SJCRH30 (cell line): Measurements from ENCODE around the gene USP10. TPM values are rescaled to one million over a fixed set of nuclear protein-coding genes. Genes with fewer than 3 reads are reported as not detected.
A peak's percentile ranks its signal among the peaks of the same experiment; 100 is the strongest.

Source experiments
- DNase-seq, 2 experiments: peaks; one replicate each; pipeline ENCODE4 v3.0.0-alpha.2; 2015 to 2020
- H3K27ac ChIP-seq: fragments of 250-450 bp; sonication (Bioruptor Pico); 2 replicates; pipeline ENCODE4 v1.5.1; 2020; ENCODE audit warnings: mild to moderate bottlenecking, moderate library complexity
- H3K27me3 ChIP-seq: fragments of 250-450 bp; sonication (Bioruptor Pico); 2 replicates; pipeline ENCODE4 v1.5.1; 2020; ENCODE audit warnings: mild to moderate bottlenecking, moderate library complexity
- H3K36me3 ChIP-seq: fragments of 250-450 bp; sonication (Bioruptor Pico); 2 replicates; pipeline ENCODE4 v1.5.1; 2020; ENCODE audit warnings: mild to moderate bottlenecking, moderate library complexity
- H3K4me1 ChIP-seq: fragments of 250-450 bp; sonication (Bioruptor Pico); 2 replicates; pipeline ENCODE4 v1.5.1; 2020; ENCODE audit warnings: mild to moderate bottlenecking, moderate library complexity
- H3K4me3 ChIP-seq: fragments of 250-450 bp; sonication (Bioruptor Pico); 2 replicates; pipeline ENCODE4 v1.5.1; 2020; ENCODE audit warnings: mild to moderate bottlenecking, moderate library complexity
- H3K9me3 ChIP-seq: fragments of 250-450 bp; sonication (Bioruptor Pico); replicated peaks from 2 replicates; pipeline ENCODE4 v1.5.1; 2020; ENCODE audit warnings: mild to moderate bottlenecking, moderate library complexity
- total RNA-seq: library from RNA; depleted of rRNA; stranded (reverse); fragments of >200 nt; shearing (Covaris generic); gene quantifications from 2 replicates; pipeline ENCODE4 v1.2.3, GENCODE V29; 2014

The USP10 gene
- total RNA-seq, 1 experiment from 2014 or later, result 68.3 TPM

DNA sequence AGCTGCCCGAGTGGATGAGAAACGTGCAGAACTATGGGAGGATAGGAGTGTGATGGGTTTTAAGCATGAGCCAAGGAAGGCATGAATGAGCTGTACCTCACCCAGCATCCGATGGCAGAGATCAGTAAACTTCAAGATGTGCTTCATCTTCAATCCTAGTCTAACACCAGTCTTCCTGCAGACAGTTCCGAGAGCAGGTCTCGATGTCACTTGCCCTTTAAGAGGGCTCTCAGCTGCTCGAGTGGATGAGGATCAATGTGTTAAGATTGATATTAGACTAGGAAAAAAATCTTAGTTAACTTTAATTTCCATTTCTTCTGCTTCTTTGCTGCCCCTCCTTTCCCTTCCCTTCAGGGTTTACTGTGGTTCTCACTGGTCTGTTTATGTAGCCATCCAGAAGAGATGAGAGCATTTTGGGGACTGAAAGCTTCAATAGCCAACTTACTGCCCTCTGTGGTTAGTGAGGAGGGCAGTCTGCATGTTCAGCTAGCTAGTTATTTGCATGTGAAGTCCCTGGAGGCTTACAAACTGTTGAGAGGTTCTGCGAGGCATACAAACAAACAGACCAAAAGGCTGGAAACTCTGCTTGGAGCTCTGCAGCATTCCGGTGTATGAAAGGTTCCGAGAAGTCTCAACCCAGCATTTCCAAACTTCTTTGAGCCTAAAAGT is 36.2 kb upstream of the USP10 start:
- no peak for DNase-seq
- H3K27ac ChIP-seq, result no peak overlapping the region
- no peak overlapping the region for H3K4me3 ChIP-seq
- no peaks in the 10 kb centered on the region for H3K4me1 ChIP-seq
- H3K36me3 ChIP-seq, result no peaks in the 10 kb centered on the region
- H3K27me3 ChIP-seq, result no peaks in the 10 kb centered on the region
- H3K9me3 ChIP-seq, result no peaks in the 10 kb centered on the region

- Histone ChIP-seq H3K27me3 (no peaks in the 10 kb centered on the region), H3K4me1 (no peaks in the 10 kb centered on the region), H3K9me3 (no peaks in the 10 kb centered on the region), H3K4me3 (no peak overlapping the region), H3K36me3 (no peaks in the 10 kb centered on the region), H3K27ac (no peak overlapping the region)
- no peak for DNase-seq
These were observed 34.4 kb upstream of the USP10 start for GRCh38 chr16:84665359-84665758.

GRCh38 chr16:84665843-84666242 is 34.0 kb upstream of the USP10 start:
- H3K9me3 ChIP-seq, result no peaks in the 10 kb centered on the region
- H3K27me3 ChIP-seq, result no peaks in the 10 kb centered on the region
- no peaks in the 10 kb centered on the region for H3K4me1 ChIP-seq
- no peak for DNase-seq
- no peak overlapping the region for H3K27ac ChIP-seq
- no peaks in the 10 kb centered on the region for H3K36me3 ChIP-seq
- no peak overlapping the region for H3K4me3 ChIP-seq

DNA sequence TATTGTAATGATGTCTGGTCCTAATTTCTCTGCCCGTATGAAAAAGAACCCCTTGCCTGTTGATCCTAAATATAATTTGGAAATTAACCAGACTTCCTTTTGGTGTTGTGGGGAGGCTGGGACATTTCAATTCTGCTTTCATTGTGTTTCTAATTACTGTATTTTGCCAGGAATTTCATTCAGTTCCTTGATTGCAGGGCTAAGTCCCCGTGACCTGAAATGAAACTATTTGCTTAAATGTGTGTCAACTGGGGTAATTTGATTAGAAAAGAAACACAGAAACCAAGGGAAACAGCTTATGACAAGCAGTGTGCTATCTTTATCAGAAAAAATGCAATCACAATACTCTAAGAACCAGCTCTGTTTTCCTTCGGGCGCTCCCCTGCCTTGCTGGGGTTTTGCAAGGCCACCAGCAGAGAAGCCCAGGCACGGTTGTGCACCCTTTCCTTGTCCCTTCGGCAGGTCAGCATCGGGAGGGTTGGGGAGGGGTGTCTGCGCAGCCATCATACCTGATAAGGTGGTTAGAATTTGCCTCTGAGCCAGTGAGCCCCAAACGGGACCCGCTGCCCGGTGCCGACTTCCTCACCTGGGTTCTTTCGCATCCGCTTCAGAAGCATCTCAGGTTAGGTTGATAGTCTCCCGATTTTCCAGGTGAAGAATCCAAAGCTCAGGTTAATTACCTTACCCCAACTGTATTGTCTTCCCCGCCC is 32.0 kb upstream of the USP10 start:
- no peaks in the 10 kb centered on the region for H3K27me3 ChIP-seq
- H3K4me1 ChIP-seq, result no peaks in the 10 kb centered on the region
- no peak overlapping the region for H3K4me3 ChIP-seq
- no peaks in the 10 kb centered on the region for H3K9me3 ChIP-seq
- H3K27ac ChIP-seq, result no peak overlapping the region
- H3K36me3 ChIP-seq, result no peaks in the 10 kb centered on the region
- DNase-seq, result no peak

- Histone ChIP-seq H3K27me3 (no peaks in the 10 kb centered on the region), H3K9me3 (no peaks in the 10 kb centered on the region), H3K4me1 (no peaks in the 10 kb centered on the region), H3K27ac (no peak overlapping the region), H3K36me3 (no peaks in the 10 kb centered on the region), H3K4me3 (no peak overlapping the region)
- DNase-seq, result no peak
These were observed 29.7 kb upstream of the USP10 start for GRCh38 chr16:84670063-84670462.

- no peaks in the 10 kb centered on the region for H3K36me3 ChIP-seq
- H3K27me3 ChIP-seq, result no peaks in the 10 kb centered on the region
- no peak overlapping the region for H3K27ac ChIP-seq
- no peaks in the 10 kb centered on the region for H3K9me3 ChIP-seq
- peak; percentile 55 to 76 for DNase-seq
- H3K4me3 ChIP-seq, result no peak overlapping the region
- no peaks in the 10 kb centered on the region for H3K4me1 ChIP-seq
These were observed 27.3 kb upstream of the USP10 start for GRCh38 chr16:84672276-84673202.

DNA sequence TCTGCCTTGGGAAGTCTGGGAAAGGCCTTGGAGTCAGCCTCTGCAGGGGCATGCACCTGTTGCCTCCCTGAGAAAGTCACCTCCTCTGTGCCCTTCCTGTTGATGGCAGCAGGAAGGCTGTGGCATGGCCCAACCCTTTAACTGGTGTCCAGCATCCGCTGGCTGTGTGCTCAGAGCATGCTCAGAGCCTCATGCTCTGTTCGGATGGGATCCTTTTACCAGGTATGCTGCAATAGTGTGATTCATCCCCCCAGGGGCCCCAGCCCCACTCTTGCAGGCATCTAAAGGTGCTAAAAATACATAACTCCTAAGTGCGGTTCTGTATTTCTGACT is 26.6 kb upstream of the USP10 start:
- no peaks in the 10 kb centered on the region for H3K27me3 ChIP-seq
- no peaks in the 10 kb centered on the region for H3K9me3 ChIP-seq
- H3K4me1 ChIP-seq, result no peaks in the 10 kb centered on the region
- no peaks in the 10 kb centered on the region for H3K36me3 ChIP-seq
- no peak overlapping the region for H3K4me3 ChIP-seq
- no peak overlapping the region for H3K27ac ChIP-seq
- DNase-seq, result no peak

DNA sequence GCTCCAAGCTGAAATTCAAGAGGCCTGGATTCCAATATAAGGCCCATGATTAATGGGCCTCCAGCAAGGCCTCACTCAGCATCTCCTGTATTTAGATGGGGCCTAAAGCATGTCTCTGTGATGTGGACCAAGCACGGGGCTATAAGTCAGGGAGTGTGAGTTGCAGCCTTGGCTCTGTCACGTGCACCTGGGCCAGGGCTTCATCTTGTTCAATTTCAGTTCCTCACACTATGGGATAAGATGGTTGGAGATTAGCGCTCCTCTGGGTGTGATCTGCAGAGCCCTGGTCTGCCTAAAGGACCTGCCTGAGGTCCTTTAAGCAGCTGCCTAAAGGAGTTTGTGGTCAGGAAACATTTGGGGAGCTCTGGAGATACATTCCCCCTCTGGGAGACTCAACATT is 26.2 kb upstream of the USP10 start:
- H3K36me3 ChIP-seq, result no peaks in the 10 kb centered on the region
- H3K4me3 ChIP-seq, result no peak overlapping the region
- H3K27ac ChIP-seq, result no peak overlapping the region
- H3K27me3 ChIP-seq, result no peaks in the 10 kb centered on the region
- H3K4me1 ChIP-seq, result no peaks in the 10 kb centered on the region
- H3K9me3 ChIP-seq, result no peaks in the 10 kb centered on the region
- DNase-seq, result no peak

- Histone ChIP-seq H3K4me3 (no peak overlapping the region), H3K36me3 (no peaks in the 10 kb centered on the region), H3K4me1 (no peaks in the 10 kb centered on the region), H3K27ac (no peak overlapping the region), H3K27me3 (no peaks in the 10 kb centered on the region), H3K9me3 (no peaks in the 10 kb centered on the region)
- no peak for DNase-seq
These were observed 24.4 kb upstream of the USP10 start for GRCh38 chr16:84675423-84675822.

GRCh38 chr16:84675884-84676283 is 23.9 kb upstream of the USP10 start:
- no peak for DNase-seq
- H3K4me3 ChIP-seq, result no peak overlapping the region
- H3K27me3 ChIP-seq, result no peaks in the 10 kb centered on the region
- no peaks in the 10 kb centered on the region for H3K36me3 ChIP-seq
- no peaks in the 10 kb centered on the region for H3K4me1 ChIP-seq
- no peaks in the 10 kb centered on the region for H3K9me3 ChIP-seq
- no peak overlapping the region for H3K27ac ChIP-seq

- DNase-seq, result no peak
- no peaks in the 10 kb centered on the region for H3K27me3 ChIP-seq
These were observed 22.6 kb upstream of the USP10 start for GRCh38 chr16:84677017-84677803.

DNA sequence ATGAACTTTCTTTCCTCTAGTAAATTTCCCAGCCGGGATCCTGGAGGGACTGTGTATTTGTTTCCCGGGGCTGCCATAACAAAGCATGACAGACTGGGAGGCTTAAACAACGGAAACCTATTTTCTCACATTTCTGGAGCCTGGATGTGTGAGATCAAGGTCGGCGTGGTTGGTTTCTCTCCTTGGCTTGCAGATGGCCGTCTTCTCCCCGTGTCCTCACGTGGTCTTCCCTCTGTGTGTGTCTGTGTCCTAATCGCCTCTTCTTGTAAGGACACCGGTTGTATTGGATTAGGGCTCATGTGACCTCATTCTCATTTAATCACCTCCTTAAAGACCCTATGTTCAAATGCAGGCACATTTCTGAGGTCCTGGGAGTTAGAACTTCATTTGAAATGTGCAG is 22.0 kb upstream of the USP10 start:
- no peak for DNase-seq
- Histone ChIP-seq H3K4me1 (no peaks in the 10 kb centered on the region), H3K4me3 (no peak overlapping the region), H3K36me3 (no peaks in the 10 kb centered on the region), H3K27me3 (no peaks in the 10 kb centered on the region), H3K27ac (no peak overlapping the region), H3K9me3 (no peaks in the 10 kb centered on the region)

More at GRCh38 chr16:84677017-84677803, 22.6 kb upstream of the USP10 start:
- H3K4me1 ChIP-seq, result no peaks in the 10 kb centered on the region
- H3K36me3 ChIP-seq, result no peaks in the 10 kb centered on the region
- H3K4me3 ChIP-seq, result no peak overlapping the region
- no peak overlapping the region for H3K27ac ChIP-seq
- no peaks in the 10 kb centered on the region for H3K9me3 ChIP-seq

- H3K4me1 ChIP-seq, result no peaks in the 10 kb centered on the region
- DNase-seq, result no peak
- no peaks in the 10 kb centered on the region for H3K36me3 ChIP-seq
- no peaks in the 10 kb centered on the region for H3K27me3 ChIP-seq
- no peaks in the 10 kb centered on the region for H3K9me3 ChIP-seq
- no peak overlapping the region for H3K4me3 ChIP-seq
- H3K27ac ChIP-seq, result no peak overlapping the region
These were observed 21.3 kb upstream of the USP10 start for GRCh38 chr16:84678541-84678940.

GRCh38 chr16:84680165-84680842 is 19.5 kb upstream of the USP10 start:
- Histone ChIP-seq H3K4me1 (no peaks in the 10 kb centered on the region), H3K27ac (no peak overlapping the region), H3K36me3 (no peaks in the 10 kb centered on the region), H3K27me3 (no peaks in the 10 kb centered on the region), H3K4me3 (no peak overlapping the region), H3K9me3 (no peaks in the 10 kb centered on the region)
- DNase-seq, result no peak
